Neural cell (in vitro differentiated cells): Measurements from ENCODE around the gene PEX5. TPM values are rescaled to one million over a fixed set of nuclear protein-coding genes. Genes with fewer than 3 reads are reported as not detected.
"Not testable (repeated sequence)": the region's sequence is repeated elsewhere in the genome, so short reads cannot be mapped to it uniquely, and the experiment has no call there.

Experiments used
- H2AFZ ChIP-seq: fragments of 200-600, 300-800 bp; sonication (generic), shearing (Covaris generic); 2 replicates; pipeline ENCODE4 v1.6.0; 2014; ENCODE audit warnings: low read depth, mild to moderate bottlenecking, antibody characterized with exemption, low read length, moderate library complexity
- H3F3A ChIP-seq: fragments of 200-600 bp; shearing (Covaris generic); 2 replicates; pipeline ENCODE4 v1.6.1; 2016; ENCODE audit warnings: mild to moderate bottlenecking, moderate library complexity, mixed read lengths, antibody characterized with exemption, low read length; ENCODE audit not compliant: insufficient read depth, poor library complexity, severe bottlenecking
- H3K27ac ChIP-seq: fragments of 200-600, 300-800 bp; sonication (generic), shearing (Covaris generic); 2 replicates; pipeline ENCODE4 v1.5.1; 2014; ENCODE audit warnings: mild to moderate bottlenecking, low read length, moderate library complexity
- H3K27me3 ChIP-seq: fragments of 300-800, 200-600 bp; sonication (generic), shearing (Covaris generic); 2 replicates; pipeline ENCODE4 v1.6.0; 2014; ENCODE audit warnings: mild to moderate bottlenecking, low read depth, low read length, moderate library complexity; ENCODE audit not compliant: insufficient read depth
- H3K36me3 ChIP-seq: fragments of 300-800, 200-600 bp; sonication (generic), shearing (Covaris generic); 2 replicates; pipeline ENCODE4 v1.5.1; 2014; ENCODE audit warnings: mild to moderate bottlenecking, antibody characterized with exemption, low read length, moderate library complexity; ENCODE audit not compliant: insufficient read depth
- H3K4me2 ChIP-seq: fragments of 300-800, 200-600 bp; sonication (generic), shearing (Covaris generic); 2 replicates; pipeline ENCODE4 v1.6.0; 2014; ENCODE audit warnings: mild to moderate bottlenecking, low read length
- H3K4me3 ChIP-seq: fragments of 300-800, 200-600 bp; sonication (generic), shearing (Covaris generic); 2 replicates; pipeline ENCODE4 v1.5.1; 2014; ENCODE audit warnings: mild to moderate bottlenecking, low read length, moderate library complexity
- H3K79me2 ChIP-seq: fragments of 200-600 bp; shearing (Covaris generic); replicated peaks from 2 replicates; pipeline ENCODE4 v1.6.0; 2014; ENCODE audit warnings: mild to moderate bottlenecking, low read length, moderate library complexity; ENCODE audit not compliant: insufficient read depth
- H3K9ac ChIP-seq: fragments of 300-800, 200-600 bp; sonication (generic), shearing (Covaris generic); 2 replicates; pipeline ENCODE4 v1.6.1; 2016; ENCODE audit warnings: mild to moderate bottlenecking, low read length, mixed read lengths
- H3K9me2 ChIP-seq: fragments of 200-600 bp; shearing (Covaris generic); 2 replicates; pipeline ENCODE4 v1.6.1; 2016; ENCODE audit warnings: mild to moderate bottlenecking, low read length, mixed read lengths; ENCODE audit not compliant: insufficient read depth
- H3K9me3 ChIP-seq: fragments of 200-600, 300-800 bp; sonication (generic), shearing (Covaris generic); 2 replicates; pipeline ENCODE4 v1.6.1; 2016; ENCODE audit warnings: mild to moderate bottlenecking, mixed run types, low read length, moderate library complexity, mixed read lengths
- H4K20me1 ChIP-seq: fragments of 200-600 bp; shearing (Covaris generic); 2 replicates; pipeline ENCODE4 v1.6.1; 2016; ENCODE audit warnings: mild to moderate bottlenecking, mixed run types; ENCODE audit not compliant: insufficient read depth
- CTCF ChIP-seq: fragments of 450-650 bp; IDR thresholded peaks from 2 replicates; pipeline ENCODE4 v1.5.1; 2014; ENCODE audit warnings: antibody characterized with exemption, mild to moderate bottlenecking, moderate library complexity; ENCODE audit not compliant: poor library complexity, severe bottlenecking
- EP300 ChIP-seq: fragments of 450-650 bp; conservative IDR thresholded peaks from 2 replicates; pipeline ENCODE4 v1.6.1; 2014; ENCODE audit warnings: antibody characterized with exemption, mild to moderate bottlenecking, moderate library complexity; ENCODE audit not compliant: poor library complexity, severe bottlenecking
- EZH2 ChIP-seq: fragments of 200-600, 300-800 bp; shearing (Covaris generic), sonication (generic); IDR thresholded peaks from 2 replicates; pipeline ENCODE4 v1.6.1; 2014; ENCODE audit warnings: antibody characterized with exemption, low read length, borderline replicate concordance, mild to moderate bottlenecking; ENCODE audit not compliant: insufficient read depth, poor library complexity, severe bottlenecking
- MXI1 ChIP-seq: fragments of 450-650 bp; conservative IDR thresholded peaks from 2 replicates; pipeline ENCODE4 v1.6.1; 2014; ENCODE audit warnings: antibody characterized with exemption, mild to moderate bottlenecking; ENCODE audit not compliant: poor library complexity, severe bottlenecking
- POLR2AphosphoS5 ChIP-seq: IDR thresholded peaks from 2 replicates; pipeline ENCODE4 v1.6.1; 2012
- RAD21 ChIP-seq: fragments of 450-650 bp; conservative IDR thresholded peaks from 2 replicates; pipeline ENCODE4 v1.6.1; 2014; ENCODE audit warnings: antibody characterized with exemption, mild to moderate bottlenecking, moderate library complexity
- REST ChIP-seq: IDR thresholded peaks from 2 replicates; pipeline ENCODE4 v1.6.1; 2012; ENCODE audit warnings: borderline replicate concordance
- SMC3 ChIP-seq: fragments of 450-650 bp; conservative IDR thresholded peaks from 2 replicates; pipeline ENCODE4 v1.6.1; 2014; ENCODE audit warnings: antibody characterized with exemption, mild to moderate bottlenecking, moderate library complexity; ENCODE audit not compliant: poor library complexity
- TAF1 ChIP-seq: IDR thresholded peaks from 2 replicates; pipeline ENCODE4 v1.6.1; 2012; ENCODE audit warnings: low read depth
- polyA plus RNA-seq: library from polyadenylated mRNA; depleted of rRNA; stranded (reverse); fragments of >200 nt; gene quantifications from 2 replicates; pipeline ENCODE4 v1.2.3, GENCODE V29; 2014

PEX5 gene
- polyA plus RNA-seq, 1 donor from 2014 or later = 63.9 TPM

- H3K36me3 ChIP-seq = no peaks in the 10 kb centered on the region
- no peak overlapping the region for H3K4me2 ChIP-seq
- TF ChIP-seq REST = no peak
- TF ChIP-seq EZH2 = no peak
- no peaks in the 10 kb centered on the region for H4K20me1 ChIP-seq
- no peaks in the 10 kb centered on the region for H3K9me2 ChIP-seq
- no peak overlapping the region for H3K27ac ChIP-seq
- H3K4me3 ChIP-seq = no peak overlapping the region
- H3K9me3 ChIP-seq = no peaks in the 10 kb centered on the region
- no peaks in the 10 kb centered on the region for H3K27me3 ChIP-seq
- H2AFZ ChIP-seq = no peak overlapping the region
- H3K9ac ChIP-seq = no peak overlapping the region
- H3F3A ChIP-seq = no peaks in the 10 kb centered on the region
- H3K79me2 ChIP-seq = no peaks in the 10 kb centered on the region
These were observed 53.0 kb downstream of the PEX5 start for GRCh38 chr12:7242176-7243101.

- not testable (repeated sequence) for H3K27ac ChIP-seq, H3K79me2 ChIP-seq, H3K9ac ChIP-seq, H3K36me3 ChIP-seq, H4K20me1 ChIP-seq, H3K27me3 ChIP-seq, H3F3A ChIP-seq, H3K4me2 ChIP-seq, H3K9me3 ChIP-seq, H3K4me3 ChIP-seq, H3K9me2 ChIP-seq, H2AFZ ChIP-seq
These were observed 62.0 kb downstream of the PEX5 start for GRCh38 chr12:7251328-7251996.

- H3K27ac ChIP-seq = no peak overlapping the region
- H3K4me2 ChIP-seq = no peak overlapping the region
- TF ChIP-seq SMC3 (no peak), EP300 (no peak), RAD21 (no peak), REST (no peak), POLR2AphosphoS5 (no peak), EZH2 (no peak), CTCF (no peak), MXI1 (no peak), TAF1 (no peak)
- H3K4me3 ChIP-seq = no peak overlapping the region
- H3K9ac ChIP-seq = no peak overlapping the region
- no peaks in the 10 kb centered on the region for H3F3A ChIP-seq
- no peak overlapping the region for H2AFZ ChIP-seq
- H3K79me2 ChIP-seq = no peaks in the 10 kb centered on the region
- no peaks in the 10 kb centered on the region for H3K36me3 ChIP-seq
- no peaks in the 10 kb centered on the region for H4K20me1 ChIP-seq
- H3K9me3 ChIP-seq = no peaks in the 10 kb centered on the region
- no peaks in the 10 kb centered on the region for H3K9me2 ChIP-seq
- no peaks in the 10 kb centered on the region for H3K27me3 ChIP-seq
These were observed 69.6 kb downstream of the PEX5 start for GRCh38 chr12:7259060-7259459.
